Gastroesophageal sphincter (tissue), 3 donors: Measurements from ENCODE around the gene LDLRAP1.

Experiments
- EP300 ChIP-seq: sonication (generic); formaldehyde crosslinking; IDR thresholded peaks from one replicate; pipeline ENCODE4 v1.6.1; 2017; ENCODE audit warnings: antibody characterized with exemption, mild to moderate bottlenecking
- POLR2A ChIP-seq, 2 donors: fragments of 450-650 bp; IDR thresholded peaks; one replicate each; pipeline ENCODE4 v1.6.1; 2017; ENCODE audit warnings: antibody characterized with exemption in 2 of 2, mild to moderate bottlenecking in 2 of 2, moderate library complexity in 1 of 2
- TF ChIP-seq, protein P1 (sequence below), 4 experiments: fragments of 200-600 bp in 2 of 4; fragments of 450-650 bp in 2 of 4; sonication (generic) in 1 of 4; IDR thresholded peaks; one replicate each; pipeline ENCODE4 v1.5.1; 2017 to 2019; ENCODE audit warnings: antibody characterized with exemption in 4 of 4, mild to moderate bottlenecking in 2 of 4, moderate library complexity in 2 of 4

GRCh38 chr1:25550155-25550506 lies 6.7 kb downstream of the LDLRAP1 start:
- TF ChIP-seq EP300 (no peak), POLR2A (IDR thresholded peaks at IDR 0.05) (no peak)
- TF ChIP-seq, protein P1, sequence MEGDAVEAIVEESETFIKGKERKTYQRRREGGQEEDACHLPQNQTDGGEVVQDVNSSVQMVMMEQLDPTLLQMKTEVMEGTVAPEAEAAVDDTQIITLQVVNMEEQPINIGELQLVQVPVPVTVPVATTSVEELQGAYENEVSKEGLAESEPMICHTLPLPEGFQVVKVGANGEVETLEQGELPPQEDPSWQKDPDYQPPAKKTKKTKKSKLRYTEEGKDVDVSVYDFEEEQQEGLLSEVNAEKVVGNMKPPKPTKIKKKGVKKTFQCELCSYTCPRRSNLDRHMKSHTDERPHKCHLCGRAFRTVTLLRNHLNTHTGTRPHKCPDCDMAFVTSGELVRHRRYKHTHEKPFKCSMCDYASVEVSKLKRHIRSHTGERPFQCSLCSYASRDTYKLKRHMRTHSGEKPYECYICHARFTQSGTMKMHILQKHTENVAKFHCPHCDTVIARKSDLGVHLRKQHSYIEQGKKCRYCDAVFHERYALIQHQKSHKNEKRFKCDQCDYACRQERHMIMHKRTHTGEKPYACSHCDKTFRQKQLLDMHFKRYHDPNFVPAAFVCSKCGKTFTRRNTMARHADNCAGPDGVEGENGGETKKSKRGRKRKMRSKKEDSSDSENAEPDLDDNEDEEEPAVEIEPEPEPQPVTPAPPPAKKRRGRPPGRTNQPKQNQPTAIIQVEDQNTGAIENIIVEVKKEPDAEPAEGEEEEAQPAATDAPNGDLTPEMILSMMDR (IDR thresholded peaks at IDR 0.05) = no peak
